HG02885 (cell line): ENCODE results near the gene UNC79.

Experiments used
- ATAC-seq: cut with Tn5 transposase; IDR thresholded peaks from one replicate; pipeline ENCODE4 v1.9.1; 2021; ENCODE audit warnings: mild to moderate bottlenecking; ENCODE audit not compliant: unreplicated experiment, poor library complexity

The UNC79 gene

DNA sequence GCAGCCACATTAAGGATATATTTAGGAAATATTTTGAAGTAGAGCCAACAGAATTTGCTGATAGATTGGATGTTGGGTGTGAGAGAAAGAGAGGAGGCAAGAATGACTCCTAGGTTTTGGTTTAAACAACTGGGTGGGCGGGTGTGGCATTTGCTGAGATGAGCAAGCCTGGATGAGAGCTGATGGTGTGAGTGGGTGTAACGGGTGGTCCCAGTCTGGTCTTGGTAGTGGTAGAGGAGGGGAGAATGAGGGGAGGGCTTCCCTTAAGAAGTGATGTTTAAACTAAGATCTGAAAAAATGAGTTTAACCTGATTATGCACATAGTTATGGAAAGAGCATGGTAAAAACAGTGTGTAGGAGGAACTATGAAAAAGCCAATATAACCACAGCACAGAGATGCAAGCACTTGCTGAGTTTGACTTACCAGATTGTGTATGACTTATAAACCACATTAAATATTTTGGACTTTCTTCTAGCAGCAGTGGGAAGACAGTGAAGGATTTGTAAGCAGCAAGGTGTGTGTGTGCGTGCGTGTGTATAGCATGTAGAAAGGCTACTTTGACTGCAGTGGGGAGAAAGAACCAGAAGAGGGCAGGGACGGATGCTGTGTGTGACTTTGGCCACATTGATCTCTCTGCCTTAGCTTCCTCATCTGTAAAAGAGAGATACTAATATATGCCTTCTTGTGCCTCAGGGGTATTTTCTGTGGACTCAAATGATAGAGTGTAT lies 217.9 kb downstream of the UNC79 start:
- ATAC-seq: no peak

DNA sequence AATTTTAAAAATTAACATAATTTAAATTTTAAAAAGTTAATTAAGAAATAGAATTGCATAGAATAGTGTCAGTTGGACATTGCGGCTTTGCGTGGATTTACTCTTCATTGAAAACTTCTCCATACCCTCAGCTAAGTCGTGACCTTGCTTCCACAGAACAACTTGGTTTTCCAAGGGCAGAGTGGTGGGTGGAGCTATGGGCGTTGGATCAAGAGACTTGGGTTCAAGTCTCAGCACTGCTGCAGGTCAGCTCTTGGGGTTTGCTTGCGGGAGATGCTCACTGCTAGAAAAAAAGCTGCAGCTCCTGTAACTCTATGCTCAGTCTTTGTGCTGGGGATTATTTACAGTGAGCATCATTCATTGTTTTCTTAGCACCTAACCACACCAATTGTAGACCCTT lies 223.9 kb downstream of the UNC79 start:
- ATAC-seq: no peak

DNA sequence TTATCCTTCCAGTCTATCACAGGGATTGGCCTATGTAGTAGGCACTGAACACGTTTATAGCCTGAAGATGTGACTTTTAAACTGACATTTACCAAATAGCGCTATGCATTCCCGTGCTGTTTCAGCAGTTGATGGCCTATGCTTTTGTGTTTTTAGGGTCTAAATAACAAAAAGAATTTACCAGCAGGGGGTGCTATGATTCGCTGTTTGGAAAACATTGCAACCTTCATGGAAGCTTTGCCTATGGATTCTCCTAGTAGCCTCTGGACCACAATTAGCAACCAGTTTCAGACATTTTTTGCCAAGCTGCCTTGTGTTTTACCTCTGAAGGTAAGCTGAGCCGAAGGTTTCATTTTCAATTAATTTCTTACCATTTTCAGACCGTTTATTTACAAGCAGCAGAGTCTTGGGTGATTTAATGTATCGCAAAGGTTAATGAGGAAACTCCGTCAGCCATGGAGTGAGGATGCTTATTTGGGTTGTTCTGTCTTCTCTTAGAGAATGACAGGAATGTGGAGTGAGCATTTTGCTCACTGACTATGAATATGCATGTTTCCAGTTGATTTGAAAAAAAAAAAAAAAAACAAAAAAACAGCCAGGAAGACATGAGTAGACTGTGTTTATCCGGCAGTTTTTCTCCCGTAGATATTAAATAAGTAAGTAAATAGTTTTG lies 224.5 kb downstream of the UNC79 start:
- ATAC-seq: no peak

DNA sequence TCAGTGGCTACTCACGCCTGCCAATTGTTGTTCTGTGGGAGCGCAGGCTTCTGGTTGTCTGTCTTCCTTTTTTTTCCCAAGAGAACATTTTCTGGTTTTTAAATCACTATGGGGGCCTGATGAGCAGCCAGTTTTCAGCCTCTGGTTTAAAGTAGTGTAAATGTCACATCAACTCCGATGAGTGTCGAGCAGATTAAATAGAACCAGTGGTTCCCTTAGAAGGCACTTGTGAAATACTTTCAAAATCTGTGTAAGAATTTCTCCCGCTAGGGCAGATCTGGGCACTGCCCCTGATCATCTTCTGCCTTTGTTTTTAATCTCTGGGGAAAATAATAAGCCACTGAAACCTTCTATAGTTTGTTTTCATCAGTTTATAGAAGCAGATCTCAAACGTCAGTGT lies 227.1 kb downstream of the UNC79 start:
- no peak for ATAC-seq

DNA sequence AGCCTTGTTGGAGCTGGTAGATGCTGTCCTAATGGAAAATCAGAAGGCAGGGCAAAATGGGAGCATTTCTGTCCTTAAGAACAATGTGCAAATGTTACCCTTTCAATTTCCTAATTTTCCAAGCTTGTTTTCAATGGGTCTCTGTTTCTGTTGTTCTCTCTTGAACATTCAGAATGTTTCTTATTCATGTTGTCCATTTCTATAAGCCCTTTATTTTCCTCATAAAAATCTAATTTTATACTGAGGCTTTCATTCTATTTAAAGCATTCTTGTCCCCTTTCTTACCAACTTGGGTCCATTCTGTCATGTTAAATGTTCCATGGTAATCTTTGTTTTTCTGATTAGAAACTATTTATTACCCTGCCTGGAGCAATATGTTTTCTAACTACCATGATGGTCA lies 232.6 kb downstream of the UNC79 start:
- ATAC-seq: no peak

DNA sequence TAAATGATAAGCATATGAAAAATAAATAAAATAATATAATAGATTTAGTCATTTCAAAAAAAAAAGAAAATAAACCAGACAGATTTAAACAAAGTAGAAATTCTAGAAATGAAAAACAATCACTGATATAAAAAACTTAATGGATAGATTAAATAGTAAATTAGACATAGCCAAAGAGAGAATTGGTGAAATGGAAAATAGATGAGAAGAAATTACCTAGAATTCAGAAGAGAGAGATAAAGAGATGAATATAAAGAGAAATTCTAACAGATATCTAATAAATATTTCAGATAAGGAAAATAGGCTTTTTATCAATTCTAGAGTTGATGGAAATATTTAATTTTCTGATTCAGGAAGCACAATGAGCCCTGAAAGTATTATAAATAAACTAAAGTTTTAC lies 234.4 kb downstream of the UNC79 start:
- ATAC-seq: no peak

DNA sequence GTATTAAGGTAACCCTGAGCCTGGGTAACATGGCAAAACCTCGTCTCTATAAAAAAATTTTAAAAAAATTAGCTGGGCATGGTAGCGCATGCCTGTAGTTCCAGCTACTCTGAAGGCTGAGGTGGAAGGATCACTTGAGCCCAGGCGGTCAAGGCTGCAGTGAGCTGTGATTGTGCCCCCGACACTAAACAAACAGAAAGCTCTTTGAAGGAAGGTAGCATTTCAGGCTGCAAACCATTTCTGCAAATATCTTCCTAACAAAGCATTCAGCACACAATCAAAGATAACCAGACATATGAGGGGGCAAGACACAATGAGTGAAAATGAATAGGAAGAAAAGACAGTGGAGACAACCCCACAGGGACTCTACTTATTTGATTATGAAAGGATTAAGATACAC lies 238.9 kb downstream of the UNC79 start:
- ATAC-seq: no peak

DNA sequence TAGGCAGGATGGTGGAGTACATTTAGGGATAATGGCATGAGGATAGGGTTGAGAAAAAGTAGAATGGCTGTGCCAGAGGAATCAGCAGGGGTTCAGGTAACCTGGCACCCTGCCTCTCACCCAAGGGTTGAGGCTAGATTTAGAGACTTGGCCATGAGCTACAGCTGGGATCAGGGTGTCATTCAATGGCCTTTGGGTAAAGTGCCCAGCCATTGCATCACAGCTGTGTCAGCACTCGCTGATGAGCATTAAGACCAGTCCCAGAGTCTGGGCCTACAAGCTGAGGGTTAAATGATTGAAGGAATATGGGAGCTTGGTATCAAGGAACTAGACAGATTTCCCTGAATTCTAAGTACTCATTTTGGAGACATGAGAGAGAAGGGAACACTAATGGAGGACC lies 243.6 kb downstream of the UNC79 start:
- no peak for ATAC-seq

DNA sequence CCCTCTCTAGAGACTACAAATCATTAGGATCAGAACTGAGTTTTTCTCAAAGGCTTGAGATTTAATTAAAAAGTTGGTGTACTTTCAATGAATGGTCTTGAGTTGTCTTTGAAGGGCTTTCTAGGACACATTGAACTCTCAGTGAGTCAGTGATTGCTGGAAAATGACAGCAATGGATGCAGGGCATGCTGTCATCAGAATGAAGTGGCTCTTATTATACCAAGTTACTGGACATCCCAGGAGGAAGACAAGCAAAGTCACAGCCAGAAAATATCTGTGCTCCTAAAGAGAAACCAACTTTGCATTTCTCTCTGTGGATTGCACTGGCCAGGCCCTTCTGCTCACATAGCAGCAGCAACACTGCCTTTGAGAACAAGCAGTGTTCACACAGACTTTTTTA lies 244.9 kb downstream of the UNC79 start:
- ATAC-seq: no peak

DNA sequence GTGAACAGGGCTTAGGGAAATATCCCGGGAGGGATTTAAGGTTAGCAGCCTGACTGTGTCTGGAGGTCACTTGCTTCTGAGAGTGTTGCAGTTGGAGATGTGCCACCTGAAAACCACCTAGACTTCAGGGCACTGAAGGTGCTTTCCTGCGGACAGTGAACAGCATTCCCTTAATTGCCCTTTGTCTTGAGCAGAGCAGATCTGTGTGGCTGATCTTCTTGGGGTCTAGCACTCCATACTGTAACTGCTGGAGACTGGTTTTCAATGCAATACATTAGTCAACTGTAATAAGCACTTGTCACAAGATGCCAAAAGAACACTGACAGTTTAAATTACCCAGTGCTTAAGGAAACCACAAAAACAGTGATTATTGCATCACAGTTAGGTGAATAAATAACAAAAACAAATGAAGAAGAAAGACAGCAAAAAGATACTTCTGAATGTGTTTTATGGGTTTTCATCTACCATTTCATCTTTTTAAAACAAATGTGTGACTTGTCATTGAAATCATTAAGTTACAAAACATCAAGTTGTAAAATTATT lies 245.7 kb downstream of the UNC79 start:
- no peak for ATAC-seq

DNA sequence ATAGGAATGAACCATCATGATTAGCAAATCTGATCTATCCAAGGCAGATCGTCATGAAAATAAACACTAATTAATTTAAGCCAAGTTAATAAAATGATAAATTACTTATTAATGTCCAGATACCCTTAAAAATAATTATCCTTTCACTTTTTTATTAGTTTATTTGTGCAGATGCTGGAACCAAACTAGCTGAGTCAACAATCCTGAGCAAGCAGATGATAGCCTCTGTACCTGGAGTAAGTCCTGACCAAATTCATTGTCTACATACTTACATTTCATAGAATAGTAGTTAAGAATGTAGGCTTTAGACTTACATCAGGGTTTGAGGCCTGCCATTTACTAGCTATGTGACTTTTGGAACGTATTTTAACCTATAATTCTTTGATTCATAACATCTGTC lies 251.7 kb downstream of the UNC79 start:
- ATAC-seq: no peak

DNA sequence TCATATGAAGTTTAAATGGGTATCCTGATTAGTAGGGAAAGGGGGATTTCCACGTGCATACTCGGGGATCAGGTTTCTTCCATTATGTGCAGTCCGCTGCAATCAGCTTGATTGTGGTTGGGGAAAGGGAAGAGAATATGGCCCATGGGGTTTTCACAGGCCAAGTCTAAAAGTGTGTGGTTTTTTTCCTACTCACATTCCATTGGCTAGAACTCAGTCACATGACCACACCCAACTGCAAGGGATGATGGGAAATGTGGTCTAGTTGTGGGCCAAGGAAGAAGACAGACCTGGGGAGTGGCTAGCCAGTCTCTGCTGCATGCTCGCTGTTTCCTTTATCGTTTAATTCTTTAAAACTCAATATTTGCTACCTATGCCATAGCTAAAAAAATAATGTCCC lies 252.5 kb downstream of the UNC79 start:
- ATAC-seq: no peak

DNA sequence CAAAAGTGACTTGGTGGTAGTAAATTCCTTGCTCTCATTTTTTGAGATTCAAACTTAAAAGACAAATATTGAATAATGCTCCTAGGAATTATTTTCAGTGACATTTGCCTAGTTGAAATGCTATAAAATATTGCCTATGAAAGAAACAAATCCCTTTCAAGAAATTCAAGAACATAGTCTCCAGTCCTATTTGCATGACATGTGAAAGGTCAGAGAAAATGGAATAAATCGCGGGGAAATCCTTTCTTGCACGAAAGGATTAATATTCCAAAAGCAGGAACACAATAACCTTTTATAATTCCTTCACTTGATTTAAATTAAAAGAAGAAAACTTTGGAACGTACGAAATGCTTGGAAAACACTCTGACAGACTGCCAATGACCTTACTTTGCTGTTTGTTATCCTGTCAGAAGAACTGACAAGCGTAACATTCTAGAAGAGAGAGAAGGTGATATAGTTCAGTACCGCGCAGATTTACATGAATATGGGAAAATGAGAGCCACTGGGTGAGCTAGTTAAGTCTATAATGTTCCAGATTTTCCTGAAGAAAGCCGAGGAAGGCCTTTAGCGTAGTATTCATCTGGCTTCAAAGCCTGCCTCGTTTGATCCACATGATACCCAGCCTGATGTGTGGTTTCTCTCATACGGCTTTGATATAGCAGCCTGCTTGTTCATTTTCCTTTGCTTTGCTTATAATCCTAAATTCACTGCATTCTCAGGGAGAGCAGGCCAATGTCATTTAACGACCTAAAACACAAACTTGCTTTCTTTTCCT lies 254.6 kb downstream of the UNC79 start:
- ATAC-seq: no peak

DNA sequence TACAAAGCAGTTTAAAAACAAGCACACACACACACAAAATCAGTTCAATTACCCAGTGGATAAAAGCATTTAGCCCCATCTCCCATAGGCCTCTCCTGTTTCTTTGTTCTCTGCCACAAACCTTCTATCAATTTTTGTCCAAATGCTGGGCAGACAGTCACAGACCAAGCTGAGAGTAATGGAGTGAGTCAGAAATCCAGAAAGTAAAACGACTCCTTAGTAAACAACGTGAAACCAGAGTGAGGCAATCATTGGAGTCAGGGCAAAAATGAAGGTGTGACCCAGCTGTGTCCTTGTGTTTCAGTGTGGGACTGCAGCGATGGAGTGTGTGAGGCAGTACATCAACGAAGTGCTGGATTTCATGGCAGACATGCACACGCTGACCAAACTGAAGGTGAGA lies 255.5 kb downstream of the UNC79 start:
- no peak for ATAC-seq

DNA sequence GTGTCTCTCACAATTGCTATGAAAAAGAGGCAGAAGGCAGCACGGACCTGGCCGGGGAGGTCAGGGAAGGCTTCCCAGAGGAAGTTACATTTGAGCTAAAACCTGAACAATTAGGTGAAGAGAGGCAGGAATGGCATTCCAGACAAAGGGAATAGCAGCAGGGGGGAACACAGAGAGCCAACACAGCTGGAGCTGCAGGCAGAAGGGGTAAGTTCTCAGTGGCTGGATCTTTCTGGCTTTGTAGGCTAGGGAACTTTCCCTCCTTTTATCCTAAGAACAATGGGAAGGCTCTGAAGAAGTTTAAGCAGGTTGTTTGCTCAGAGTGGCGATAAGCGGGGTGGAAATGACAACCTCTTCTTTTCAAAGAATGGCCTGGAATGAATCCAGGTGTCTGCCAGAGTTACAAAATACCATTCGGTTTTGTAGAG lies 257.5 kb downstream of the UNC79 start:
- ATAC-seq: no peak

DNA sequence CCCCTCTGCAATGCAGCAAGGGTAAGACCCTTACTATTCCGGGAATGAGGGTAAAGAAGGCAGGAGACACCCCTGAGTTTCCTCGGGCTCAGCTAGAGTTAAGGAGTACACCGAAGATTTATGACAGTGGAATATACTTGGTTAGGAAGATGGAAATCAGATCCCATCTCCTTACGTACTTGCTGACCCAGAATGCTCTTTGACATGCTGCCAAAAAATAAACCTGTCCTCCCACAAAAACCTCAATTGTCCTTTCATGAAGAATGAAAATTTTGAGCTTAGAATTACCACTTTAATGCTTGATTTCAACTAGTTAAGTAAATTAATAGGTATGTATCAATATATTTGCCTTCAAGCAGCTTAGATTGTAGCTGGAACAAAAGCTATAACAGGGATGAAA lies 258.1 kb downstream of the UNC79 start:
- no peak for ATAC-seq

DNA sequence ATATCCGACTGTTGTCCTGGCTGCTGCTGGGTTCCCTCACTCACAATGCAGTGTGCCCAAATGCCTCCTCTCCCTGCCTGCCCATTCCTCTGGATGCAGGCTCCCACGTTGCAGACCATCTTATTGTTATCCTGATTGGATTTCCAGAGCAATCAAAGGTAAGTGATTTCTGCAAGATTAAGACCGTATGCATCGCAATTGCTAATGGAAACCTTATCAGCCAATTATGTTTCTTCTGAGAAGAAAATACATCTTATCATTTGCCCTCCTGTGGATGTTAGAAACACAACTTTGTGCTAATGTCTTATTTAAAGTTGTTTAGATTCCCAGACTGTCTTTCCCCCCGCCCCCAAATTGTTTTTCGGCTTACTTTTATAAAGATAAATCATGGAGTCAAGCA lies 259.4 kb downstream of the UNC79 start:
- ATAC-seq: no peak

DNA sequence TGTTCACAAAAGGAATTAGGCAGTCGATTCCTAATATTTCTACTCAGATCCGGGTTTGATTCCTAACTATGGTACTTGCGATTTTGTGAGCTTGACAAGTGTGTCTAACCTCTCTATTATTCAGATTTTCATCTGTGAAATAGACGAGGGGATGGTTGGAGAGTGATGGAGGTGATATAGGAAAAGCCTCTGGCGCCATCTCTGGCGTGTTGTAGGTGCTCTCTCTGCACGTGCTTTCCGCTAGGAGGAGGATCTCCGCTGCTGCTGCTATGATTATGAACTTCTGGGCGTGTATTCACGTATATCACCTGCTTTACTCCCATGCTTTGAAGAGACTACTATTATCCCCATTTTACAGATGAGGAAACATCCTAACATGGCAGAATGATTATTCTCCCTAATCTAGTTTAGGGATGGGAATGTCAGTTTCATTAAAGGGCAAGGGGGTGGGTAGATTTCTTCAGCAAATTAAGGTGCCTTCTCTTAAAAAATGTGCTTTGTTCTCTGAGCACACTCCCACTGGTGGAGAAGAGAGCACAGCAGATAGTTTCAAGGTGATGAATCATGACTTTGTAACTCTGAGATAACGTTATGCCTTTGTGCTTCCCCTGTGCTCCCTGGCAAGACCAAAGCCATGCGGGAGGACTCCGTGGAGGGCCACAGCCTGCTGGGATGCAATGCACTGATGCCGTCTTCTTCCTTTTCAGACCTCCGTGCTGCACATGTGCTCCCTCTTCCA lies 260.5 kb downstream of the UNC79 start:
- ATAC-seq: no peak

DNA sequence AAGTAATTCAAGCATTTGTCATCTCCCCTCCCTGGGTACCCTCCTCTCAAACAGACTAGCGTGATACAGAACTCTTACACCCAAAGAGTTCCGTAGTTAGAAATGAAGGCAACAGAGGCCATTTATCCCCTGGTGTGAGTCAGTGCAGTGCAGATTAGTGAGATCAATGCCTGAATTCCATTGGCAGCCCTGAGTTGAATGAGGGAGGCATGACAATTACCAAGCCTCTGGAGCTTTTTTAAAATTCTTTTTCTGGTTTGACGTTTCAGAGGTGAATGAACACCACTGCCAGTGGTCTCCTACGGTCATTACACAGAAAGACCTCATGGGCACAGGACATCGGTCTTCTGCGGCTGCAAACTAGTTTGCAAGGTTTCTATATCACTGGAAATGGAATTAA lies 263.2 kb downstream of the UNC79 start:
- ATAC-seq: no peak

DNA sequence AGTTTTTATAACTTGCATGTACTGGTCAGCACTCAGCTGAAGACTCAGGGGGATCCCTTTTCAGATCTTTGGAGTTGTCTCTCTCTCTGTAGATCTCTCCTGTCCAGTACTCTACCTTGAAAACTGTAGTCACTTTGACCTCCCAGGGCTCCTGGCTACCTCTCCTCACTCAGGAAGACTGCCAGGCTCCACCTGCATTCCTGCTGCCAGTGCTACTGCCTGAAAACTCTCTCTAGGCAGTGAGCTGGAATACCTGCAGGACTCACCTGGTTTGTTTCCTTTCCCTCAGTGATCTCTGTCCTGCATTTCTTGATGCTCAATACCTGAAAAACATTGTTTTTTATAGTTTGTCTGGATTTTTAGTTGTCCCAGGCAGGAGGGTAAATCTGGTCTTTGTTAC lies 270.2 kb downstream of the UNC79 start:
- ATAC-seq: no peak

DNA sequence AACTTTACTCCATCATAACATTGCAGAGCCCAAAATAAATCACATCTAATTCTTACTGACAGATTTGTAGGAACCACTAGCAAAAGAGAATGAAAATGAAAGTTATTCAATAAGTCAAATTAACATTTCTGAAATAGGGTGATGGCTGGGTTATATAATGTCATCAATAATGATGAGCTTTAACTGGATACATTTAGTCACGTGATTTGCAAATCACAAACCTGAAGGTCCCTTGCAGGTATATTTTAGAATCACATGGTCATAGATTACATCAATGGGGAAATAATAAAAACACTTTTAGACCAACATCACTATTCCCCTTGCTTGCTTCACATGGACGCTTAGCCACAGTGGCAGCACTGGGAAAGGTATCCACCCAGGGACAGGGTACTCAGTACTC lies 270.8 kb downstream of the UNC79 start:
- no peak for ATAC-seq
